Liver (tissue), 9 donors: ENCODE measurements around the gene PLSCR3. TPM values are rescaled to one million over a fixed set of nuclear protein-coding genes. Genes with fewer than 3 reads are reported as not detected.

Experiments used
- DNase-seq: peaks from one replicate; pipeline ENCODE4 v3.0.0-alpha.2; 2017; ENCODE audit warnings: low spot score
- H3K27ac ChIP-seq, 2 donors: one replicate each; pipeline ENCODE4 v1.7.0; 2013; ENCODE audit warnings: inconsistent platforms in 2 of 2, low read length in 2 of 2, control low read depth in 1 of 2, low read depth in 1 of 2, mild to moderate bottlenecking in 1 of 2
- H3K27me3 ChIP-seq, 4 donors: one replicate each; pipeline versions ENCODE4 v1.6.1 to v1.7.0; 2013; ENCODE audit warnings: low read length in 3 of 4, inconsistent platforms in 1 of 4, mild to moderate bottlenecking in 1 of 4, moderate library complexity in 1 of 4; ENCODE audit not compliant: control insufficient read depth in 4 of 4, insufficient read depth in 4 of 4
- H3K36me3 ChIP-seq, 4 donors: one replicate each; pipeline versions ENCODE4 v1.6.1 to v1.7.0; 2013; ENCODE audit warnings: low read length in 3 of 4, mild to moderate bottlenecking in 3 of 4, low read depth in 1 of 4, moderate library complexity in 1 of 4; ENCODE audit not compliant: control insufficient read depth in 4 of 4, insufficient read depth in 3 of 4
- H3K4me1 ChIP-seq, 4 donors: one replicate each; pipeline versions ENCODE4 v1.6.1 to v1.7.0; 2013; ENCODE audit warnings: low read length in 3 of 4, mild to moderate bottlenecking in 3 of 4, moderate library complexity in 1 of 4; ENCODE audit not compliant: control insufficient read depth in 4 of 4, insufficient read depth in 4 of 4
- H3K4me3 ChIP-seq, 3 donors: one replicate each; pipeline versions ENCODE4 v1.6.1 to v1.7.0; 2013; ENCODE audit warnings: low read length in 3 of 3, control low read depth in 1 of 3, low read depth in 1 of 3, mild to moderate bottlenecking in 1 of 3
- H3K9ac ChIP-seq, 2 donors: one replicate each; pipeline ENCODE4 v1.7.0; 2013; ENCODE audit warnings: low read length in 2 of 2, mild to moderate bottlenecking in 2 of 2, moderate library complexity in 2 of 2, control low read depth in 1 of 2, low read depth in 1 of 2
- H3K9me3 ChIP-seq, 4 donors: one replicate each; pipeline versions ENCODE4 v1.6.1 to v1.7.0; 2013; ENCODE audit warnings: low read length in 3 of 4; ENCODE audit not compliant: control insufficient read depth in 4 of 4
- EGR1 ChIP-seq, 2 donors: IDR thresholded peaks; 2 replicates each; pipeline ENCODE4 v1.6.1; 2016 to 2018; ENCODE audit warnings: antibody characterized with exemption in 2 of 2, low read depth in 2 of 2
- FOXA1 ChIP-seq: IDR thresholded peaks from 2 replicates; pipeline ENCODE4 v1.6.1; 2016; ENCODE audit warnings: antibody characterized with exemption
- FOXA2 ChIP-seq: IDR thresholded peaks from 2 replicates; pipeline ENCODE4 v1.6.1; 2016; ENCODE audit warnings: antibody characterized with exemption
- GABPA ChIP-seq, 2 donors: IDR thresholded peaks in 1 of 2; conservative IDR thresholded peaks in 1 of 2; 2 replicates each; pipeline ENCODE4 v1.6.1; 2016; ENCODE audit warnings: antibody characterized with exemption in 2 of 2, mild to moderate bottlenecking in 1 of 2, moderate library complexity in 1 of 2
- HNF4G ChIP-seq: IDR thresholded peaks from 2 replicates; pipeline ENCODE4 v1.6.1; 2016; ENCODE audit warnings: antibody characterized with exemption
- JUND ChIP-seq, 2 donors: IDR thresholded peaks; 2 replicates each; pipeline ENCODE4 v1.6.1; 2016; ENCODE audit warnings: antibody characterized with exemption in 2 of 2
- RAD21 ChIP-seq, 2 donors: IDR thresholded peaks; 2 replicates each; pipeline ENCODE4 v1.6.1; 2016; ENCODE audit warnings: antibody characterized with exemption in 2 of 2, mild to moderate bottlenecking in 2 of 2
- RXRA ChIP-seq, 2 donors: IDR thresholded peaks; 2 replicates each; pipeline ENCODE4 v1.6.1; 2017 to 2018; ENCODE audit warnings: antibody characterized with exemption in 2 of 2, mild to moderate bottlenecking in 1 of 2
- SP1 ChIP-seq: IDR thresholded peaks from 2 replicates; pipeline ENCODE4 v1.6.1; 2018; ENCODE audit warnings: antibody characterized with exemption, mild to moderate bottlenecking
- TAF1 ChIP-seq: conservative IDR thresholded peaks from 2 replicates; pipeline ENCODE4 v1.6.1; 2016; ENCODE audit warnings: antibody characterized with exemption, mild to moderate bottlenecking
- YY1 ChIP-seq: IDR thresholded peaks from 2 replicates; pipeline ENCODE4 v1.6.1; 2016; ENCODE audit warnings: antibody characterized with exemption, mild to moderate bottlenecking
- WGBS: extraction: QIAGEN DNeasy Blood & Tissue Kit; methylation state at CpG from one replicate; pipeline ENCODE4 v1.1.7; 2013; 5-methylcytosine and 5-hydroxymethylcytosine counted together
- polyA plus RNA-seq, 2 donors: library from polyadenylated mRNA; stranded (reverse) in 1 of 2; unstranded in 1 of 2; fragments of 200-250 nt in 1 of 2; fragments of >200 nt in 1 of 2; fragmentation: Nextera tagmentation in 1 of 2; extraction: Ambion mirVana in 1 of 2; gene quantifications; one replicate each; pipeline versions ENCODE4 v1.2.1 to v1.2.3, GENCODE V29; 2013 to 2015
- total RNA-seq, 2 donors: library from RNA; depleted of rRNA; stranded (reverse); fragments of >200 nt; gene quantifications; one replicate each; pipeline ENCODE4 v1.2.3, GENCODE V29; 2014
- TF ChIP-seq, protein P1 (sequence below): IDR thresholded peaks from 2 replicates; pipeline ENCODE4 v1.6.1; 2016; ENCODE audit warnings: antibody characterized with exemption
- TF ChIP-seq, protein P2 (sequence below): IDR thresholded peaks from 2 replicates; pipeline ENCODE4 v1.6.1; 2016; ENCODE audit warnings: antibody characterized with exemption, mild to moderate bottlenecking
- TF ChIP-seq, protein P3 (sequence below): IDR thresholded peaks from 2 replicates; pipeline ENCODE4 v1.6.1; 2016; ENCODE audit warnings: antibody characterized with exemption
- donor health status: healthy.
- donor health status: healthy.
- donor health status: healthy.
- donor health status: healthy.
- donor health status: healthy.

PLSCR3 gene
- total and polyA plus RNA-seq, 4 donors = 2.8 to 10.9 (median 4.1) TPM

DNA sequence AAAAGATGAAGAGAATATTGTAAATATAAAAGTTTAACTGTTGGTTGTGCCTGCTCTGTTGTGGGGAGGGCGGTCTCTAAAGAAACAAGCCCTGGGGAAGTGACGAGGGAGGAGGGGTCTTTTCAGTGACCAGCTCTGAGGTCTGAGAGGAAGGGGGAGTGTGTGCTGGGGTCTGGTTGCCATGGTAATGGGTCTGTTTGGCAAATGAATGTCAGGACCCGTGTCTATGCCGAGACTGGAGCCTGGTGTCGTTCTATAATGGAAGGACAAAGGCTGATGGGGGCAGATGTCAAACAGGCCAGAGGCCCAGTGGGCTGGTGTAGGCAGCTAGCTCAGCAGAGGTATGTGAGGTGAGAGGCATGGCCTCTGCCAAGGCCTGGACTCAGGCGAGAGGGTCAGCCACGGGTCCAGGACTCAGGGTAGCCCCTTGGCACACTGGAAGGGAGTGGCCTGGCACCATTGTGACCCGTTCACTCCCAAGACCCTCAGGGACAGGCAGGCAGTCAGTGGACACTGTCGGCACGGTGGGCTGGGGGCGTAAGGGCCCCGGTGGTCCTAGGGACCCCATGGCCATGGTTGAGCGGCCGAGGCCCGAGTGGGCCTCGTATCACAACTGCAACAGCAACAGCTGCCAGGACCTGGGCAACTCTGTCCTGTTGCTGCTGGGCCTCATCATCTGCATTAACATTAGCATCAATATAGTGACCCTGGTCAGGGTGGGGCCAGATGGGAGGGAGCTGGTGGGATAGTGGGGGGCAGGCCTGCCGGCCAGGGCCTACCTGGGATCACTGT lies 25.7 kb upstream of the PLSCR3 start, which contains the start of gene SPEM1 (continued):
- TF ChIP-seq, protein P1, sequence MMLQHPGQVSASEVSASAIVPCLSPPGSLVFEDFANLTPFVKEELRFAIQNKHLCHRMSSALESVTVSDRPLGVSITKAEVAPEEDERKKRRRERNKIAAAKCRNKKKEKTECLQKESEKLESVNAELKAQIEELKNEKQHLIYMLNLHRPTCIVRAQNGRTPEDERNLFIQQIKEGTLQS = no peak

DNA sequence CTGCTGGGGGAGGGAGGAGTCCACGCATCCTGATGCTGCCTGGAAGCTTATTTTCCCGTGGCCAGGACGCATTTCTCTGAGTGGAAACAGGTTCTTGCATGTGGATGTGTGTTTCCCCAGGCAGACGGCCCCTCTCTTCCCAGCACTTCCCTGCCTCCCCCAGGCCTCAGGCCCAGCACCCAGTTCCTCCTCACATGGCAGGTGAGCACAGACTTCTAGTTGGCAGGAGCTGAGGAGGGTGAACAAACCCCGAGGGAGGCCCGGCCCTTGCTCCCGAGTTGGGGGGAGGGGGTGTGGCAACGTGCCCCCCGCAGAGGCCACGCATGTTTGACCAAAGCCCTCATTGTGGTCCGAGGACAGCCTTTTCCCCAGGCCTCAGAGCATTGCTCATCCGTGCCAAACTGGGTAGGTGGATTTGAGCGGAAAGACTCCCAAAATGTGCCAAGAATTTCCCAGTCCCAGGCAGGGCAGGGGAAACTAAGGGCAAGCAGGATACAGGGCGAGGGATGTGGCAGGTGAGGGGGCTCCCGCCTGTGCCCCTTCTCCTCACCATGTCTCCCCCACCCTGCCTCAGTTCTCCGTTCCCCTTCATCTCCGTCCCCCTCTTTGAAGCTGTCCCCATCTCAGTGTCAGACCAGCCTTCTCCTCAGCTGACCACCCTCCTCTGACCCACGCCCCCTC lies 24.3 kb upstream of the PLSCR3 start:
- DNase-seq = no peak
- H3K4me1 ChIP-seq = no peaks in the 10 kb centered on the region
- TF ChIP-seq FOXA2 (no peak), GABPA (IDR thresholded peaks at IDR 0.05 in 1 of 2, conservative IDR thresholded peaks at IDR 0.05 in 1 of 2) (no peak), YY1 (no peak), SP1 (no peak), RAD21 (IDR thresholded peaks at IDR 0.05) (no peak), HNF4G (no peak), EGR1 (IDR thresholded peaks at IDR 0.05; ENCODE audit: low read depth in 2 of 2) (no peak), RXRA (IDR thresholded peaks at IDR 0.05) (no peak), TAF1 (no peak), JUND (IDR thresholded peaks at IDR 0.05) (no peak)
- TF ChIP-seq, protein P2, sequence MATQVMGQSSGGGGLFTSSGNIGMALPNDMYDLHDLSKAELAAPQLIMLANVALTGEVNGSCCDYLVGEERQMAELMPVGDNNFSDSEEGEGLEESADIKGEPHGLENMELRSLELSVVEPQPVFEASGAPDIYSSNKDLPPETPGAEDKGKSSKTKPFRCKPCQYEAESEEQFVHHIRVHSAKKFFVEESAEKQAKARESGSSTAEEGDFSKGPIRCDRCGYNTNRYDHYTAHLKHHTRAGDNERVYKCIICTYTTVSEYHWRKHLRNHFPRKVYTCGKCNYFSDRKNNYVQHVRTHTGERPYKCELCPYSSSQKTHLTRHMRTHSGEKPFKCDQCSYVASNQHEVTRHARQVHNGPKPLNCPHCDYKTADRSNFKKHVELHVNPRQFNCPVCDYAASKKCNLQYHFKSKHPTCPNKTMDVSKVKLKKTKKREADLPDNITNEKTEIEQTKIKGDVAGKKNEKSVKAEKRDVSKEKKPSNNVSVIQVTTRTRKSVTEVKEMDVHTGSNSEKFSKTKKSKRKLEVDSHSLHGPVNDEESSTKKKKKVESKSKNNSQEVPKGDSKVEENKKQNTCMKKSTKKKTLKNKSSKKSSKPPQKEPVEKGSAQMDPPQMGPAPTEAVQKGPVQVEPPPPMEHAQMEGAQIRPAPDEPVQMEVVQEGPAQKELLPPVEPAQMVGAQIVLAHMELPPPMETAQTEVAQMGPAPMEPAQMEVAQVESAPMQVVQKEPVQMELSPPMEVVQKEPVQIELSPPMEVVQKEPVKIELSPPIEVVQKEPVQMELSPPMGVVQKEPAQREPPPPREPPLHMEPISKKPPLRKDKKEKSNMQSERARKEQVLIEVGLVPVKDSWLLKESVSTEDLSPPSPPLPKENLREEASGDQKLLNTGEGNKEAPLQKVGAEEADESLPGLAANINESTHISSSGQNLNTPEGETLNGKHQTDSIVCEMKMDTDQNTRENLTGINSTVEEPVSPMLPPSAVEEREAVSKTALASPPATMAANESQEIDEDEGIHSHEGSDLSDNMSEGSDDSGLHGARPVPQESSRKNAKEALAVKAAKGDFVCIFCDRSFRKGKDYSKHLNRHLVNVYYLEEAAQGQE = no peak
- TF ChIP-seq, protein P1 = no peak
- TF ChIP-seq, protein P3, sequence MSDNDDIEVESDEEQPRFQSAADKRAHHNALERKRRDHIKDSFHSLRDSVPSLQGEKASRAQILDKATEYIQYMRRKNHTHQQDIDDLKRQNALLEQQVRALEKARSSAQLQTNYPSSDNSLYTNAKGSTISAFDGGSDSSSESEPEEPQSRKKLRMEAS = no peak
- no peak overlapping the region for H3K9ac ChIP-seq
- H3K9me3 ChIP-seq = no peaks in the 10 kb centered on the region
- 75% methylated on average over 18 of the region's 18 CpGs for WGBS
- H3K27me3 ChIP-seq = no peaks in the 10 kb centered on the region
- H3K36me3 ChIP-seq = no peaks in the 10 kb centered on the region
- H3K4me3 ChIP-seq = no peak overlapping the region
- H3K27ac ChIP-seq = no peak overlapping the region

DNA sequence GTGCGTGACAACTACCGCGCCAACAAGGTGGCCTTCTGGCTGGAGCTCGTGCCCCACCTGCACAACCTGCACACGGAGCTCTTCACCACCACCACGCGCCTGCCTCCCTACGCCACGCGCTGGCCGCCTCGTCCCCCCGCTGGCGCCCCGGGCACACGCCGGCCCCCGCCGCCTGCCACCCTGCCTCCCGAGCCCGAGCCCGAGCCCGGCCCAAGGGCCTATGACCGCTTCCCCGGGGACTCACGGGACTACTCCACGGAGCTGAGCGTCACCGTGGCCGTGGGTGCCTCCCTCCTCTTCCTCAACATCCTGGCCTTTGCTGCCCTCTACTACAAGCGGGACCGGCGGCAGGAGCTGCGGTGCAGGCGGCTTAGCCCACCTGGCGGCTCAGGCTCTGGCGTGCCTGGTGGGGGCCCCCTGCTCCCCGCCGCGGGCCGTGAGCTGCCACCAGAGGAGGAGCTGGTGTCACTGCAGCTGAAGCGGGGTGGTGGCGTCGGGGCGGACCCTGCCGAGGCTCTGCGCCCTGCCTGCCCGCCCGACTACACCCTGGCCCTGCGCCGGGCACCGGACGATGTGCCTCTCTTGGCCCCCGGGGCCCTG lies 22.8 kb upstream of the PLSCR3 start:
- DNase-seq = no peak
- Histone ChIP-seq H3K27ac (no peak overlapping the region), H3K27me3 (no peaks in the 10 kb centered on the region), H3K9me3 (no peaks in the 10 kb centered on the region), H3K4me1 (no peaks in the 10 kb centered on the region), H3K9ac (no peak overlapping the region), H3K36me3 (no peaks in the 10 kb centered on the region), H3K4me3 (no peak overlapping the region)
- TF ChIP-seq FOXA1 (no peak), GABPA (IDR thresholded peaks at IDR 0.05 in 1 of 2, conservative IDR thresholded peaks at IDR 0.05 in 1 of 2) (no peak), JUND (IDR thresholded peaks at IDR 0.05) (no peak), TAF1 (no peak), FOXA2 (no peak)
- WGBS = 96% methylated on average over 54 of the region's 54 CpGs
